ENCODE results near the gene TOM1L1. TPM values are rescaled to one million over a fixed set of nuclear protein-coding genes. Genes with fewer than 3 reads are reported as not detected.

Gene TOM1L1
- 10 to 100 TPM; 40.2 to 54.6 (median 50.5) TPM for total RNA-seq

GRCh38 chr17:54900457-54901229 lies at the start of gene TOM1L1:
TOM1L1 (plus strand) TSS chr17:54900852; CDS start chr17:54900866, 14 bp downstream.
- TF ChIP-seq CTCF (IDR thresholded peaks at IDR 0.05) (peak in 1 of 2 donors; percentile 17), POLR2A (IDR thresholded peaks at IDR 0.05) (no peak), EP300 (IDR thresholded peaks at IDR 0.05) (no peak), POLR2AphosphoS5 (IDR thresholded peaks at IDR 0.05) (no peak)
- peak; percentile 73 to 80 for DNase-seq (ENCODE audit: low spot score in 2 of 2)
- H3K4me3 ChIP-seq, result peak within 1 kb of the TSS; percentile 56
- peak within 1 kb of the TSS; percentile 53 for H3K27ac ChIP-seq
- peaks cover 21% of the 10 kb centered on the region for H3K4me1 ChIP-seq
- 6% methylated on average over 45 of the region's 67 CpGs for WGBS
- H3K36me3 ChIP-seq, result no peaks in the 10 kb centered on the region
- H3K27me3 ChIP-seq, result peaks cover 11% of the 10 kb centered on the region
- H3K9me3 ChIP-seq, result no peaks in the 10 kb centered on the region

GRCh38 chr17:54859187-54859586 lies 41.5 kb upstream of the TOM1L1 start:
- DNase-seq (ENCODE audit: low spot score in 2 of 2), result no peak
- no peak overlapping the region for H3K27ac ChIP-seq
- H3K4me1 ChIP-seq, result no peaks in the 10 kb centered on the region
- H3K27me3 ChIP-seq, result no peaks in the 10 kb centered on the region
- TF ChIP-seq CTCF (IDR thresholded peaks at IDR 0.05), result no peak
- TF ChIP-seq EP300 (IDR thresholded peaks at IDR 0.05), result no peak
- no peak for TF ChIP-seq POLR2AphosphoS5 (IDR thresholded peaks at IDR 0.05)
- TF ChIP-seq POLR2A (IDR thresholded peaks at IDR 0.05), result no peak
- H3K9me3 ChIP-seq, result no peaks in the 10 kb centered on the region
- WGBS, result 60% methylated on average over 2 of the region's 2 CpGs
- no peak overlapping the region for H3K4me3 ChIP-seq
- H3K36me3 ChIP-seq, result no peaks in the 10 kb centered on the region

- TF ChIP-seq EP300 (IDR thresholded peaks at IDR 0.05) (no peak), POLR2A (IDR thresholded peaks at IDR 0.05) (no peak), POLR2AphosphoS5 (IDR thresholded peaks at IDR 0.05) (no peak), CTCF (IDR thresholded peaks at IDR 0.05) (no peak)
- no peaks in the 10 kb centered on the region for H3K4me1 ChIP-seq
- no peak overlapping the region for H3K27ac ChIP-seq
- DNase-seq (ENCODE audit: low spot score in 2 of 2), result no peak
- no peaks in the 10 kb centered on the region for H3K36me3 ChIP-seq
- no peaks in the 10 kb centered on the region for H3K27me3 ChIP-seq
- 85% methylated on average over 9 of the region's 9 CpGs for WGBS
- H3K4me3 ChIP-seq, result no peak overlapping the region
- no peaks in the 10 kb centered on the region for H3K9me3 ChIP-seq
These were observed 39.8 kb upstream of the TOM1L1 start for GRCh38 chr17:54860617-54861470.

- no peak overlapping the region for H3K27ac ChIP-seq
- no peaks in the 10 kb centered on the region for H3K9me3 ChIP-seq
- no peak for DNase-seq (ENCODE audit: low spot score in 2 of 2)
- H3K4me1 ChIP-seq, result no peaks in the 10 kb centered on the region
- no peak overlapping the region for H3K4me3 ChIP-seq
- 74% methylated on average over 4 of the region's 4 CpGs for WGBS
- no peak for TF ChIP-seq POLR2A (IDR thresholded peaks at IDR 0.05)
- TF ChIP-seq POLR2AphosphoS5 (IDR thresholded peaks at IDR 0.05), result no peak
- no peak for TF ChIP-seq EP300 (IDR thresholded peaks at IDR 0.05)
- TF ChIP-seq CTCF (IDR thresholded peaks at IDR 0.05), result no peak
- H3K27me3 ChIP-seq, result no peaks in the 10 kb centered on the region
- no peaks in the 10 kb centered on the region for H3K36me3 ChIP-seq
These were observed 39.1 kb upstream of the TOM1L1 start for GRCh38 chr17:54861471-54861983.

- TF ChIP-seq POLR2A (IDR thresholded peaks at IDR 0.05) (no peak), POLR2AphosphoS5 (IDR thresholded peaks at IDR 0.05) (no peak), EP300 (IDR thresholded peaks at IDR 0.05) (no peak), CTCF (IDR thresholded peaks at IDR 0.05) (no peak)
These were observed 37.5 kb upstream of the TOM1L1 start for GRCh38 chr17:54863176-54863575.

More at GRCh38 chr17:54863176-54863575, 37.5 kb upstream of the TOM1L1 start:
- Histone ChIP-seq H3K36me3 (no peaks in the 10 kb centered on the region), H3K9me3 (no peaks in the 10 kb centered on the region), H3K4me1 (no peaks in the 10 kb centered on the region), H3K4me3 (no peak overlapping the region), H3K27me3 (no peaks in the 10 kb centered on the region), H3K27ac (no peak overlapping the region)
- 75% methylated on average over 2 of the region's 2 CpGs for WGBS
- DNase-seq (ENCODE audit: low spot score in 2 of 2), result no peak
